Transverse colon (tissue), 4 donors: ENCODE measurements around the gene CCDC178. TPM values are rescaled to one million over a fixed set of nuclear protein-coding genes. Genes with fewer than 3 reads are reported as not detected.

ENCODE experiments used
- DNase-seq: peaks from one replicate; pipeline ENCODE4 v3.0.0-alpha.2; 2019
- H3K27ac ChIP-seq, 4 donors: fragments of 200-600 bp; sonication (generic); 2 replicates each; pipeline ENCODE4 v1.5.1; 2016 to 2018; ENCODE audit warnings: inconsistent platforms in 4 of 4
- H3K27me3 ChIP-seq: fragments of 200-600 bp; sonication (generic); 2 replicates; pipeline ENCODE4 v1.5.1; 2017; ENCODE audit warnings: inconsistent platforms
- H3K36me3 ChIP-seq, 4 donors: fragments of 200-600 bp; sonication (generic); 2 replicates each; pipeline ENCODE4 v1.5.1; 2017 to 2019; ENCODE audit warnings: inconsistent platforms in 4 of 4
- H3K4me1 ChIP-seq, 4 donors: fragments of 200-600 bp; sonication (generic); 2 replicates each; pipeline ENCODE4 v1.5.1; 2017 to 2020; ENCODE audit warnings: inconsistent platforms in 4 of 4
- H3K4me3 ChIP-seq, 4 donors: fragments of 200-600 bp; sonication (generic); 1 replicate in 1 of 4; 2 replicates in 3 of 4; pipeline versions ENCODE4 v1.5.1 to v1.6.1; 2017 to 2019; ENCODE audit warnings: inconsistent platforms in 4 of 4
- H3K9me3 ChIP-seq, 2 donors: fragments of 200-600 bp; sonication (generic); 2 replicates each; pipeline ENCODE4 v1.5.1; 2017 to 2019; ENCODE audit warnings: inconsistent platforms in 2 of 2
- CTCF ChIP-seq, 5 experiments: fragments of 200-600 bp in 3 of 5; fragments of 450-650 bp in 2 of 5; sonication (generic) in 3 of 5; IDR thresholded peaks; 1 replicate in 2 of 5; 2 replicates in 3 of 5; pipeline ENCODE4 v1.5.1; 2016 to 2017; ENCODE audit warnings: antibody characterized with exemption in 5 of 5, inconsistent platforms in 3 of 5, mild to moderate bottlenecking in 2 of 5, moderate library complexity in 1 of 5
- EP300 ChIP-seq: sonication (generic); formaldehyde crosslinking; IDR thresholded peaks from one replicate; pipeline ENCODE4 v1.6.1; 2017; ENCODE audit warnings: antibody characterized with exemption, low read depth
- POLR2A ChIP-seq: fragments of 450-650 bp; IDR thresholded peaks from one replicate; pipeline ENCODE4 v1.6.1; 2016; ENCODE audit warnings: antibody characterized with exemption, mild to moderate bottlenecking, moderate library complexity
- POLR2AphosphoS5 ChIP-seq, 3 donors: sonication (generic); formaldehyde crosslinking; IDR thresholded peaks; one replicate each; pipeline ENCODE4 v1.6.1; 2016; ENCODE audit warnings: antibody characterized with exemption in 3 of 3
- WGBS, 2 donors: methylation state at CpG; one replicate each; pipeline ENCODE4 v1.1.5; 2018; ENCODE audit warnings: low coverage in 1 of 2; 5-methylcytosine and 5-hydroxymethylcytosine counted together
- in situ Hi-C, 4 donors: fragments of 200-750 bp; cut with MboI; loops; one replicate each; pipeline versions ENCODE4 v1.15.0 to v1.15.1; 2017; ENCODE audit warnings: low sequenced_read_pairs in 3 of 4, low pct_ligation_motif_present in 1 of 4, low pct_unique_long_range_greater_than_20kb in 1 of 4
- intact Hi-C: fragments of 100-400 bp; cut with DNase I; formaldehyde crosslinking; loops from one replicate; pipeline ENCODE4 v1.15.1; 2023; ENCODE audit warnings: low total_unique reads
- total RNA-seq, 4 donors: library from RNA; depleted of rRNA; stranded (reverse); fragments of >200 nt; gene quantifications; one replicate each; pipeline ENCODE4 v1.1.0, GENCODE V29; 2016

The CCDC178 gene
- total RNA-seq, 4 donors from 2014 or later, result 131 TPM; not detected in 3

GRCh38 chr18:33375829-33376228, 64.7 kb downstream of the CCDC178 start:
- intact Hi-C loops, result no loop called here
- H3K9me3 ChIP-seq, result no peaks in the 10 kb centered on the region
- H3K27ac ChIP-seq, result no peak overlapping the region
- H3K36me3 ChIP-seq, result no peaks in the 10 kb centered on the region
- DNase-seq, result no peak
- TF ChIP-seq POLR2AphosphoS5 (IDR thresholded peaks at IDR 0.05) (no peak), POLR2A (no peak), EP300 (no peak), CTCF (IDR thresholded peaks at IDR 0.05) (no peak)
- in situ Hi-C loops, result no loop called here
- H3K4me1 ChIP-seq, result no peaks in the 10 kb centered on the region
- WGBS, 2 donors, result 58 to 70% methylated on average over 2 to 4 of the region's 4 CpGs
- no peak overlapping the region for H3K4me3 ChIP-seq
- no peaks in the 10 kb centered on the region for H3K27me3 ChIP-seq

DNA sequence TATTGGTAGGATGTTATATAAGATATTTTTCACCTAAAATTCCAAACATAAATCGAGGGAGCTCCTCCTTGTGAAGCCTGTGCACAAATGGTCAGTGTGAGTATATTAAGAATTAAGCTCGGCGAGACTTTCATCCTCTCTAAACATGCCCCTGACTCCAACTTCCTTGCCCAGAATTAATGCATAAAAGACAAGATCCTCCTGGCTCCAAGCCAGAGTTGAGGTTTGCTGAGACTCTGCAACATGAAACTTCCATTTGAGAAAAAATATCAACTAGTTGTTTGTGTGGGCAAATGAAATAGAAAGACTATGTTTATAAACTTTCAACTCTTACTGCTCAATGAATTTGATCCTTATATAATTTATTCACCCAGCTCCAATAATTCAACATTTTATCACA, 68.1 kb downstream of the CCDC178 start:
- no peak for DNase-seq
- intact Hi-C loops, result no loop called here
- Histone ChIP-seq H3K27me3 (no peaks in the 10 kb centered on the region), H3K9me3 (no peaks in the 10 kb centered on the region), H3K4me1 (no peaks in the 10 kb centered on the region), H3K4me3 (no peak overlapping the region), H3K36me3 (no peaks in the 10 kb centered on the region), H3K27ac (no peak overlapping the region)
- whole genome bisulfite sequencing, 2 donors, result 37 to 59% methylated on average over 3 of the region's 3 CpGs
- TF ChIP-seq POLR2AphosphoS5 (IDR thresholded peaks at IDR 0.05) (no peak), POLR2A (no peak), CTCF (IDR thresholded peaks at IDR 0.05) (no peak), EP300 (no peak)
- in situ Hi-C loops, result no loop called here

DNA sequence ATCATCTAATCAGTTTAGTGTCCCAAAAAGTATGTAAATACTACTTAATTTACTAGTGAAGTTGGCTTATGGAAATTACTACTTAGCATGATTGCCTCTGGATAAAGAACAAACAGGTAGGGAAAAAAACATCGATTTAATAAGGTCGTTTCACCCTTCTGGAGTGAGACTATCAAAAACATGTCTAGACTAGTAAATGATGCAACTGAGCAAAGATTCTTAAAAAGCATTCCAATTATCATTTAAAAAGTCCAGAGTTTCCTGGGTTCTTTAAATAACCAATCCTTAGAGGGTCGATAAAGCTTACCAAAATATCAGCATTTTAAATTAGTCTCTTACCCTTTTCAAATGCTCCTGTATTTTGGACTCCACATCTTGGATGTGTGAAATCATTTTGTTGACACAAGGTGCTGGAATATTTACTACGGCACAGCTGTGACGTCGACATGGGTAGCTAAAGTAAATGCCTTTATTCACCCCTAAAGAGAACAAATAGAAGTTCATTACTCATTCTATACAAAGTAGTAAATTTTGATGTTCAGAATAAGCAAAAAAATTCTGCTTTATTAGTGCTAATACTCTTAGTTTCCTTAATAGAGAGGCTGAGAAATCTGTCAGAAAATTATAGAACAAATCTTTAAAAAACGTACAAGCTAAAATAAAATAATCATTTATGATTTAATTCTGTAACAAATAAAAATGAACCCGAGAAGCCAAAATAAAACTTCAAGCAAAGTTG, 70.6 kb downstream of the CCDC178 start:
- in situ Hi-C loops, result no loop called here
- 40 to 49% methylated on average over 8 of the region's 8 CpGs for WGBS, 2 donors
- DNase-seq, result no peak
- Histone ChIP-seq H3K36me3 (no peaks in the 10 kb centered on the region), H3K27ac (no peak overlapping the region), H3K9me3 (no peaks in the 10 kb centered on the region), H3K4me3 (no peak overlapping the region), H3K4me1 (no peaks in the 10 kb centered on the region), H3K27me3 (no peaks in the 10 kb centered on the region)
- intact Hi-C loops, result no loop called here
- no peak for TF ChIP-seq CTCF (IDR thresholded peaks at IDR 0.05)
- TF ChIP-seq POLR2AphosphoS5 (IDR thresholded peaks at IDR 0.05), result no peak
- TF ChIP-seq EP300, result no peak
- no peak for TF ChIP-seq POLR2A

DNA sequence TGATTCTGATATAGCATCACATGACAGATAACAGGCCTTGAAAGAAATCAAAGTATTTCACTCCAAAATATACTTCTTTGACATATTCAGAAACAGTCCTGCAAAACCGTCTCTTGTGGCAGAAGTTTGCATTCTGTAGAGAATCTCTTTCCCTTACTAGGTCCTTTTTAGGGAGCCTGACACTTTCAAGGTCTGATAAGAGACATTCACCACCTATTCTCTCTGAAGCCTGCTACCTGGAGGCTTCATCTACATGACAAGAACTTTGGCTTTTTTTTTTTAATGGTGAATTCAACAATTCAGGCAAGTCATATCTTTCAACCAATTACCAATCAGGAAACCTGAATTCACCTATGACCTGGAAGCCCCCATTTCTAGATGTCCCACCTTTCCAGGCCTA, 83.8 kb downstream of the CCDC178 start:
- WGBS, 2 donors, result 55 to 75% methylated on average over 1 of the region's 1 CpG
- DNase-seq, result no peak
- Histone ChIP-seq H3K4me1 (no peaks in the 10 kb centered on the region), H3K27me3 (no peaks in the 10 kb centered on the region), H3K9me3 (peaks cover 0 to 3% of the 10 kb centered on the region in 2 donors), H3K4me3 (no peak overlapping the region), H3K27ac (no peak overlapping the region), H3K36me3 (no peaks in the 10 kb centered on the region)
- intact Hi-C loops (no loop called here), in situ Hi-C loops (no loop called here)
- TF ChIP-seq CTCF (IDR thresholded peaks at IDR 0.05) (no peak), POLR2AphosphoS5 (IDR thresholded peaks at IDR 0.05) (no peak), EP300 (no peak), POLR2A (no peak)
